GM12892 (cell line): ENCODE data around the gene SNTN.

Source experiments
- POLR2A ChIP-seq: IDR thresholded peaks from 2 replicates; pipeline ENCODE4 v1.6.1; 2011; ENCODE audit warnings: low read depth, low read length, control low read depth
- TAF1 ChIP-seq: IDR thresholded peaks from 2 replicates; pipeline ENCODE4 v1.6.1; 2011; ENCODE audit warnings: low read depth, mild to moderate bottlenecking, control low read depth, low read length, borderline replicate concordance

DNA sequence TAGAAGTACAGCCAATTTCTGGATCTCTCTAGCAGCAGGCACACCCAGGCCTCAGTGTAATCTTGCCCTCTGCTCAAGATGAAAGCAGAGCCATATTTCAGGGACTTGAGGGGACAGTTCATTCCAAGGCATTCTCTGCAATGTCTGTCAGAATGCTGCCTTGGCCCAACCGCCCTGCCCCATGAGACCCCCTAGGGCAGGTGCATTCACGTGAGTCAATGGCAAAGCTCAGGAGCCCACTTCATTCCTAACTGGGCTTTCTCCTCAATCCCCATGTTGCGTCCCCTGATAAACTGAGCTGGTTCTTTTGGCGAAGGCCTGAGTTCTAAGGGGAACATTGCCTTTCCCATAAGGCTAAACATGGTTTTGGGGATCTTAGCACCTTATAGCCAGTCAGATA is 9.5 kb downstream of the SNTN start:
- TF ChIP-seq POLR2A (no peak), TAF1 (no peak)
